K562 (cell line): ENCODE results near the gene NUP35. TPM values are rescaled to one million over a fixed set of nuclear protein-coding genes. Genes with fewer than 3 reads are reported as not detected.

Experiments used
- ATAC-seq: fragments of 200-7000 bp; cut with Tn5 transposase; 3 replicates; pipeline ENCODE4 v1.9.1; 2020; ENCODE audit warnings: moderate library complexity
- BruUV-seq: library from RNA; stranded (reverse); fragments of 400-500 nt; replicated peaks from 2 replicates; lab custom pipeline; 2021; lab: Mats Ljungman, UMichigan
- CTCF ChIA-PET: fragments of 300-600 bp; formaldehyde crosslinking; extraction: SDS; loops from one replicate; lab custom pipeline; 2021; ENCODE audit warnings: low intra/inter-chr PET ratio; lab: Yijun Ruan, JAX
- POLR2A ChIA-PET: fragments of 300-600, 350-650 bp; sonication (Branson Sonifier 250); formaldehyde crosslinking; extraction: SDS; loops from one replicate; lab custom pipeline; 2021; ENCODE audit warnings: antibody characterized with exemption, inconsistent platforms; lab: Yijun Ruan, JAX
- DNase-seq, 4 experiments: peaks; one replicate each; pipeline versions ENCODE4 v3.0.0 to v3.0.0-alpha.2; 2011 to 2018; ENCODE audit warnings: low spot score in 3 of 4, mixed read lengths in 3 of 4; ENCODE audit errors: extremely low read depth in 1 of 4
- FAIRE-seq: peaks from 2 replicates; lab custom pipeline; 2011; peaks lifted over from hg19 to GRCh38; lab: Jason Lieb, UNC
- H2AFZ ChIP-seq: 2 replicates; pipeline ENCODE4 v1.6.0; 2011; ENCODE audit warnings: low read depth, low read length, control low read depth, inconsistent platforms
- H3K27ac ChIP-seq: fragments of 200-600 bp; 3 replicates; pipeline ENCODE4 v1.8.0; 2011; ENCODE audit warnings: low read depth, mild to moderate bottlenecking, control low read depth, inconsistent platforms, low read length, moderate library complexity, mixed read lengths; ENCODE audit errors: extremely low read depth
- H3K27me3 ChIP-seq, 2 experiments: fragments of 300-600 bp in 1 of 2; 2 replicates in 1 of 2; 3 replicates in 1 of 2; pipeline versions ENCODE4 v1.6.0 to v1.8.0; 2011; ENCODE audit warnings: inconsistent platforms in 2 of 2, low read length in 2 of 2, mild to moderate bottlenecking in 1 of 2, mixed read lengths in 1 of 2, moderate library complexity in 1 of 2; ENCODE audit not compliant: control insufficient read depth in 2 of 2, insufficient read depth in 2 of 2
- H3K36me3 ChIP-seq: fragments of 300-600 bp; 3 replicates; pipeline ENCODE4 v1.8.0; 2011; ENCODE audit warnings: mild to moderate bottlenecking, low read length, inconsistent platforms; ENCODE audit not compliant: control insufficient read depth, insufficient read depth
- H3K4me1 ChIP-seq, 2 experiments: fragments of 200-600 bp in 1 of 2; replicated peaks in 1 of 2; 2 replicates in 1 of 2; 3 replicates in 1 of 2; pipeline versions ENCODE4 v1.5.1 to v1.8.0; 2011; ENCODE audit warnings: inconsistent platforms in 2 of 2, low read length in 2 of 2, mild to moderate bottlenecking in 1 of 2, mixed read lengths in 1 of 2, moderate library complexity in 1 of 2; ENCODE audit not compliant: control insufficient read depth in 2 of 2, insufficient read depth in 2 of 2
- H3K4me2 ChIP-seq: 2 replicates; pipeline ENCODE4 v1.6.1; 2011; ENCODE audit warnings: low read length, control low read depth, inconsistent platforms, mixed read lengths; ENCODE audit not compliant: insufficient read depth
- H3K4me3 ChIP-seq: fragments of 200-600 bp; sonication (generic), shearing (Covaris generic); 2 replicates; pipeline ENCODE4 v1.5.1; 2016; ENCODE audit warnings: control low read depth, inconsistent platforms
- H3K79me2 ChIP-seq: fragments of 200-600 bp; 3 replicates; pipeline ENCODE4 v1.8.0; 2011; ENCODE audit warnings: low read length, inconsistent platforms; ENCODE audit not compliant: control insufficient read depth, insufficient read depth
- H3K9ac ChIP-seq, 2 experiments: 2 replicates each; pipeline versions ENCODE4 v1.6.0 to v1.6.1; 2011; ENCODE audit warnings: low read depth in 2 of 2, low read length in 2 of 2, control low read depth in 1 of 2, inconsistent platforms in 1 of 2, mild to moderate bottlenecking in 1 of 2, mixed read lengths in 1 of 2; ENCODE audit not compliant: insufficient read depth in 1 of 2
- H3K9me1 ChIP-seq: one replicate; pipeline ENCODE4 v1.6.0; 2011; ENCODE audit warnings: inconsistent platforms, mild to moderate bottlenecking, low read length, moderate library complexity; ENCODE audit not compliant: control insufficient read depth, insufficient read depth
- H3K9me3 ChIP-seq: replicated peaks from 2 replicates; pipeline ENCODE4 v1.5.1; 2011; ENCODE audit warnings: low read depth, low read length, inconsistent platforms; ENCODE audit not compliant: control insufficient read depth, insufficient read depth
- H4K20me1 ChIP-seq: replicated peaks from 2 replicates; pipeline ENCODE4 v1.6.1; 2011; ENCODE audit warnings: low read length, inconsistent platforms, mixed read lengths; ENCODE audit not compliant: control insufficient read depth, insufficient read depth
- KAT2B ChIP-seq: IDR thresholded peaks from one replicate; pipeline ENCODE4 v1.6.1; 2012; ENCODE audit warnings: low read depth, mild to moderate bottlenecking, control low read depth, inconsistent platforms, low read length, moderate library complexity
- ZFP36 ChIP-seq: fragments of 150-350 bp; IDR thresholded peaks from 2 replicates; pipeline ENCODE4 v1.6.1; 2018; ENCODE audit warnings: low read length, low read depth; ENCODE audit not compliant: partially characterized antibody
- WGBS: fragments of 100-300 bp; shearing (Covaris generic); methylation state at CpG from one replicate; pipeline ENCODE4 v1.1.6; 2016; ENCODE audit warnings: low coverage, mixed read lengths; ENCODE audit not compliant: insufficient coverage; ENCODE audit errors: missing lambda C conversion rate; 5-methylcytosine and 5-hydroxymethylcytosine counted together
- in situ Hi-C: fragments of 300-500 bp; cut with MboI; formaldehyde crosslinking; loops from 4 replicates; pipeline ENCODE4 v1.15.0; 2018; ENCODE audit warnings: inconsistent platforms, mixed read lengths
- intact Hi-C: fragments of 100-400 bp; cut with micrococcal nuclease; formaldehyde crosslinking; loops from 2 replicates; pipeline ENCODE4 v1.14.2; 2022
- polyA plus RNA-seq, 8 experiments: library from polyadenylated mRNA; depleted of rRNA in 4 of 8; stranded (reverse) in 5 of 8; unstranded in 3 of 8; fragments of >200 nt; fragmentation: Nextera tagmentation in 2 of 8; fragmentation: Illumina TruSeq in 1 of 8; extraction: Ambion mirVana in 2 of 8; extraction: Trizol in 1 of 8; gene quantifications; 2 replicates each; pipeline versions ENCODE4 v1.2.1 to v1.2.3, GENCODE V29; 2011 to 2014; ENCODE audit warnings: inconsistent platforms in 1 of 8, missing spikeins in 1 of 8
- total RNA-seq, 7 experiments: library from RNA; depleted of rRNA in 6 of 7; stranded (reverse); fragments of >200 nt in 6 of 7; fragmentation: Illumina TruSeq in 2 of 7; extraction: Trizol in 2 of 7; gene quantifications; 2 replicates each; pipeline versions ENCODE4 v1.2.1 to v1.2.3, GENCODE V29; 2011 to 2021; ENCODE audit warnings: low replicate concordance in 1 of 7
- TF ChIP-seq, protein P1 (sequence below): fragments of 150-350 bp; IDR thresholded peaks from 2 replicates; pipeline ENCODE4 v1.6.1; 2014; ENCODE audit warnings: low read depth, mild to moderate bottlenecking, low read length, borderline replicate concordance

The NUP35 gene
- total and polyA plus RNA-seq, 9 of the 15 experiments (the other 6 are each of a cell fraction or from before 2014, with no cell fraction given), result 24.5 to 78.2 (median 51.1) TPM

DNA sequence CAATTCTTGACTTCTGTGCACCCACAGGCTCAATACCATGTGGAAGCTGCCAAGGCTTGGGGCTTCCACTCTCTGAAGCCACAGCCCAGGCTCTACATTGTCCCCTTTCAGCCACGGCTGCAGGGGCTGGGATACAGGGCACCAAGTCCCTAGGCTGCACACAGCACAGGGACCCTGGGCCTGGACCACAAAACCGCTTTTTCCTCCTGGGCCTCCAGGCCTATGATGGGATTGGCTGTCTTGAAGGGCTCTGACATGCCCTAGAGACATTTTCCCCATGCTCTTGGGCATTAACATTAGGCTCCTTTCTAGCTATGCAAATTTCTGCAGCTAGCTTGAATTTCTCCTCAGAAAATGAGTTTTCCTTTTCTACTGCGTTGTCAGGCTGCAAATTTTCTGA lies 29.7 kb downstream of the NUP35 start:
- no peaks in the 10 kb centered on the region for H3K9me1 ChIP-seq
- no TSS peak for BruUV-seq
- DNase-seq, result no peak
- no peak overlapping the region for H3K4me2 ChIP-seq
- no peak for FAIRE-seq
- intact Hi-C loops, result no loop called here
- no peak overlapping the region for H2AFZ ChIP-seq
- H3K36me3 ChIP-seq, result peaks cover 66% of the 10 kb centered on the region
- POLR2A ChIA-PET, result interaction anchor here (2.1 kb wide), 1 partner anchor 10 kb away, joined by 10 read pairs; no protein-coding TSS in a partner anchor
- CTCF ChIA-PET, result interaction anchor here (0.7 kb wide), 1 partner anchor 1425 kb away, joined by 3 read pairs; no protein-coding TSS in a partner anchor
- H3K4me3 ChIP-seq, result no peak overlapping the region
- H4K20me1 ChIP-seq, result no peaks in the 10 kb centered on the region
- H3K79me2 ChIP-seq, result peaks cover 19% of the 10 kb centered on the region
- no peak overlapping the region for H3K9ac ChIP-seq
- H3K9me3 ChIP-seq, result no peaks in the 10 kb centered on the region
- TF ChIP-seq, protein P1, sequence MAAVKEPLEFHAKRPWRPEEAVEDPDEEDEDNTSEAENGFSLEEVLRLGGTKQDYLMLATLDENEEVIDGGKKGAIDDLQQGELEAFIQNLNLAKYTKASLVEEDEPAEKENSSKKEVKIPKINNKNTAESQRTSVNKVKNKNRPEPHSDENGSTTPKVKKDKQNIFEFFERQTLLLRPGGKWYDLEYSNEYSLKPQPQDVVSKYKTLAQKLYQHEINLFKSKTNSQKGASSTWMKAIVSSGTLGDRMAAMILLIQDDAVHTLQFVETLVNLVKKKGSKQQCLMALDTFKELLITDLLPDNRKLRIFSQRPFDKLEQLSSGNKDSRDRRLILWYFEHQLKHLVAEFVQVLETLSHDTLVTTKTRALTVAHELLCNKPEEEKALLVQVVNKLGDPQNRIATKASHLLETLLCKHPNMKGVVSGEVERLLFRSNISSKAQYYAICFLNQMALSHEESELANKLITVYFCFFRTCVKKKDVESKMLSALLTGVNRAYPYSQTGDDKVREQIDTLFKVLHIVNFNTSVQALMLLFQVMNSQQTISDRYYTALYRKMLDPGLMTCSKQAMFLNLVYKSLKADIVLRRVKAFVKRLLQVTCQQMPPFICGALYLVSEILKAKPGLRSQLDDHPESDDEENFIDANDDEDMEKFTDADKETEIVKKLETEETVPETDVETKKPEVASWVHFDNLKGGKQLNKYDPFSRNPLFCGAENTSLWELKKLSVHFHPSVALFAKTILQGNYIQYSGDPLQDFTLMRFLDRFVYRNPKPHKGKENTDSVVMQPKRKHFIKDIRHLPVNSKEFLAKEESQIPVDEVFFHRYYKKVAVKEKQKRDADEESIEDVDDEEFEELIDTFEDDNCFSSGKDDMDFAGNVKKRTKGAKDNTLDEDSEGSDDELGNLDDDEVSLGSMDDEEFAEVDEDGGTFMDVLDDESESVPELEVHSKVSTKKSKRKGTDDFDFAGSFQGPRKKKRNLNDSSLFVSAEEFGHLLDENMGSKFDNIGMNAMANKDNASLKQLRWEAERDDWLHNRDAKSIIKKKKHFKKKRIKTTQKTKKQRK, result 0 out of 2 replicates have a peak, but pooled peaks have one; percentile 29
- no peak for TF ChIP-seq KAT2B
- peak; percentile 71 for TF ChIP-seq ZFP36
- 100% methylated on average over 3 of the region's 3 CpGs for WGBS
- in situ Hi-C loops, result no loop called here
- ATAC-seq, result peak; percentile 25; the same call in 1 of the 3 replicates
- no peaks in the 10 kb centered on the region for H3K4me1 ChIP-seq
- no peak overlapping the region for H3K27ac ChIP-seq
- H3K27me3 ChIP-seq, result no peaks in the 10 kb centered on the region
